ENCODE results near the gene ELMO3. TPM values are rescaled to one million over a fixed set of nuclear protein-coding genes. Genes with fewer than 3 reads are reported as not detected.

The ELMO3 gene
- total RNA-seq, 2 experiments from 2014 or later = 1.9 to 2.3 TPM

GRCh38 chr16:67154578-67155294, 44.2 kb upstream of the ELMO3 start:
- DNase-seq = peak in 2 of 14 experiments; percentile 5 to 42
- ChIA-PET POLR2A (interaction anchor here (0.5 to 2.0 kb wide), 10 partner anchors 10 to 207 kb away, joined by 3 to 11 read pairs (median 4); partner anchors contain the start of genes CBFB and HSF4), CTCF (interaction anchor here (0.6 to 3.1 kb wide), 54 partner anchors 10 to 326 kb away, joined by 3 to 43 read pairs (median 5); partner anchors contain the start of genes ATP6V0D1, CES3, E2F4 and EXOC3L1)
- Mint-ChIP-seq H3K9me3 (no peaks in the 10 kb centered on the region), H3K27ac (no peak overlapping the region), H3K4me3 (peak overlapping the region; percentile 78), H3K4me1 (ENCODE audit: low read depth) (peaks cover 56% of the 10 kb centered on the region), H3K36me3 (ENCODE audit: low read depth) (peaks cover 14% of the 10 kb centered on the region), H3K27me3 (peaks cover 4% of the 10 kb centered on the region)
- intact Hi-C loops (cut with DNase I, micrococcal nuclease) = loop anchor here (1.0 to 2.0 kb wide), 4 partner anchors 31 to 177 kb away; partner anchors contain the start of gene PHAF1 (in 1 of the 2)
- TF ChIP-seq, protein P1, sequence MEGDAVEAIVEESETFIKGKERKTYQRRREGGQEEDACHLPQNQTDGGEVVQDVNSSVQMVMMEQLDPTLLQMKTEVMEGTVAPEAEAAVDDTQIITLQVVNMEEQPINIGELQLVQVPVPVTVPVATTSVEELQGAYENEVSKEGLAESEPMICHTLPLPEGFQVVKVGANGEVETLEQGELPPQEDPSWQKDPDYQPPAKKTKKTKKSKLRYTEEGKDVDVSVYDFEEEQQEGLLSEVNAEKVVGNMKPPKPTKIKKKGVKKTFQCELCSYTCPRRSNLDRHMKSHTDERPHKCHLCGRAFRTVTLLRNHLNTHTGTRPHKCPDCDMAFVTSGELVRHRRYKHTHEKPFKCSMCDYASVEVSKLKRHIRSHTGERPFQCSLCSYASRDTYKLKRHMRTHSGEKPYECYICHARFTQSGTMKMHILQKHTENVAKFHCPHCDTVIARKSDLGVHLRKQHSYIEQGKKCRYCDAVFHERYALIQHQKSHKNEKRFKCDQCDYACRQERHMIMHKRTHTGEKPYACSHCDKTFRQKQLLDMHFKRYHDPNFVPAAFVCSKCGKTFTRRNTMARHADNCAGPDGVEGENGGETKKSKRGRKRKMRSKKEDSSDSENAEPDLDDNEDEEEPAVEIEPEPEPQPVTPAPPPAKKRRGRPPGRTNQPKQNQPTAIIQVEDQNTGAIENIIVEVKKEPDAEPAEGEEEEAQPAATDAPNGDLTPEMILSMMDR (IDR thresholded peaks at IDR 0.05) = no peak
- Histone ChIP-seq H3K27ac (ENCODE audit: low read depth in 1 of 2, low read length in 2 of 2) (no peak overlapping the region), H3K9me3 (ENCODE audit: control insufficient read depth in 1 of 2, insufficient read depth in 1 of 2, low read length in 2 of 2) (peaks cover 0 to under 1% of the 10 kb centered on the region in 2 experiments), H3K27me3 (ENCODE audit: control insufficient read depth in 1 of 2, insufficient read depth in 2 of 2, low read length in 2 of 2) (no peaks in the 10 kb centered on the region), H3K36me3 (ENCODE audit: insufficient read depth, low read length) (no peaks in the 10 kb centered on the region), H3K4me1 (ENCODE audit: insufficient read depth, low read length) (peaks cover 81% of the 10 kb centered on the region), H3K4me3 (ENCODE audit: low read length) (peak overlapping the region; percentile 46)
- no peak for ATAC-seq (ENCODE audit: poor library complexity)

DNA sequence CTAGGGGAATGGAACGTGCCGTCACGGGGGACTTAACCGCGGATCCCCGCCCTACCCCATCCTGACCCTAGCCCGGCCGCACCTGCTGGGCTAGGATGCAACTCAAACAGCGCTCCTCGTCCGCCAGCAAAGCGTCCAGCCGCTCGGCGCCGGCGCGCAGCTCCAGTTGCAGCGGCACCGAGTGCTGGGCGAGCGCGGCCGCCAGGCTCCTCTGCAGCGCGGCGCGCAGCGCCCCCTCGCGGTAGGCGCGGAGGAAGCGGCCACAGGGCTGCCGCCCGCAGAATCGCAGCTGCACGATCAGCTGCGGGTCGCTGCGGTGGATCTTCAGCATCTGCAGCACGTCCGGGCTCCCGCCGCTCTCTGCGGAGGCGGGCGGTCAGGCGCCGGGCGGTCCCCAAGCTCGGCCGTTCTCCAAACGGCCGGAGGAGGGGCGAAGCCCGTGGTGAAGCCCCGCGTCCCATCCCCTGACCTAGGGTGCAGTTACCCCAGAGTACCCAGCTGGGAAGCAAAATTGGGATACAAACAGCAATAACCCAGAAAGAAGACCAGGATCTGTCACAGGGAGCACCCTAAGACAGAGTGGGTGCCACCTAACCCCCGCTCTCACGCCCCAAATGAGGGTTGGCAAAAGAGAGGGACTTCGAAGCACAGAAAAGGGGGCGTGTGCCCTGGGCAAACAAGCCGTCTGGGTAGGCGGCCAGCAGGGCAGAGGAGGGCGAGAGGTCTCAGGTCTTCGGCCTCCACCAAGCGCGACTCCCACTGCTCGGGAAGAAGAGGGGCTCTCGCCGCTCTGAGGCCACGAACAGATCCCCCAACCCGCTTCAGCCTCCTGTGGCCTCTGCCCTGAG, 43.4 kb upstream of the ELMO3 start:
- intact Hi-C loops (cut with DNase I, micrococcal nuclease) = loop anchor here (1.0 to 2.0 kb wide), 4 partner anchors 30 to 178 kb away; partner anchors contain the start of gene PHAF1 (in 1 of the 2)
- peak overlapping the region; percentile 95 for H3K27ac Mint-ChIP-seq
- H3K27me3 Mint-ChIP-seq = peaks cover 9% of the 10 kb centered on the region
- peak overlapping the region; percentile 46 for H3K4me3 ChIP-seq (ENCODE audit: low read length)
- H3K4me3 Mint-ChIP-seq = peak overlapping the region; percentile 95
- peak; percentile 35 for ATAC-seq (ENCODE audit: poor library complexity)
- DNase-seq = peak; percentile 53 to 92 (median 76)
- no peak overlapping the region for H3K27ac ChIP-seq (ENCODE audit: low read depth in 1 of 2, low read length in 2 of 2)
- H3K36me3 ChIP-seq (ENCODE audit: insufficient read depth, low read length) = no peaks in the 10 kb centered on the region
- peaks cover 62% of the 10 kb centered on the region for H3K4me1 Mint-ChIP-seq (ENCODE audit: low read depth)
- H3K4me1 ChIP-seq (ENCODE audit: insufficient read depth, low read length) = peaks cover 82% of the 10 kb centered on the region
- TF ChIP-seq, protein P1 (IDR thresholded peaks at IDR 0.05) = peak; percentile 94
- peaks cover 15% of the 10 kb centered on the region for H3K36me3 Mint-ChIP-seq (ENCODE audit: low read depth)
- H3K9me3 ChIP-seq (ENCODE audit: control insufficient read depth in 1 of 2, insufficient read depth in 1 of 2, low read length in 2 of 2) = no peaks in the 10 kb centered on the region
- H3K27me3 ChIP-seq (ENCODE audit: control insufficient read depth in 1 of 2, insufficient read depth in 2 of 2, low read length in 2 of 2) = no peaks in the 10 kb centered on the region
- CTCF ChIA-PET = interaction anchor here (0.6 to 3.1 kb wide), 56 partner anchors 9 to 325 kb away, joined by 3 to 43 read pairs (median 5); partner anchors contain the start of genes ATP6V0D1, CES3, E2F4 and EXOC3L1
- no peaks in the 10 kb centered on the region for H3K9me3 Mint-ChIP-seq
- POLR2A ChIA-PET = interaction anchor here (0.5 to 2.0 kb wide), 8 partner anchors 9 to 208 kb away, joined by 3 to 11 read pairs (median 6); partner anchors contain the start of genes CBFB and HSF4
